Testis (tissue), 3 donors: Measurements from ENCODE around the gene OSM. TPM values are rescaled to one million over a fixed set of nuclear protein-coding genes. Genes with fewer than 3 reads are reported as not detected.

Source experiments
- DNase-seq: peaks from one replicate; pipeline ENCODE4 v3.0.0-alpha.2; 2019
- H3K27ac ChIP-seq, 2 donors: fragments of 200-600 bp; sonication (generic); one replicate each; pipeline ENCODE4 v1.5.1; 2019
- H3K27me3 ChIP-seq: fragments of 200-600 bp; sonication (generic); one replicate; pipeline ENCODE4 v1.5.1; 2019
- H3K36me3 ChIP-seq: fragments of 200-600 bp; sonication (generic); one replicate; pipeline ENCODE4 v1.5.1; 2017; ENCODE audit warnings: low read depth; ENCODE audit errors: missing control alignments
- H3K4me1 ChIP-seq: fragments of 200-600 bp; sonication (generic); one replicate; pipeline ENCODE4 v1.5.1; 2019
- H3K4me3 ChIP-seq, 2 donors: fragments of 200-600 bp; sonication (generic); one replicate each; pipeline ENCODE4 v1.5.1; 2017 to 2019
- H3K9me3 ChIP-seq: fragments of 200-600 bp; sonication (generic); one replicate; pipeline ENCODE4 v1.5.1; 2017
- POLR2A ChIP-seq: fragments of 450-650 bp; IDR thresholded peaks from one replicate; pipeline ENCODE4 v1.6.1; 2017; ENCODE audit warnings: antibody characterized with exemption, mild to moderate bottlenecking, moderate library complexity
- WGBS, 2 donors: methylation state at CpG; one replicate each; pipeline ENCODE4 v1.1.5; 2018; 5-methylcytosine and 5-hydroxymethylcytosine counted together
- intact Hi-C: fragments of 100-400 bp; cut with DNase I; formaldehyde crosslinking; loops from one replicate; pipeline ENCODE4 v1.15.1; 2023; ENCODE audit warnings: low total_unique reads
- polyA plus RNA-seq: library from polyadenylated mRNA; stranded (reverse); fragments of 350-450 nt; fragmentation: Illumina TruSeq; extraction: RNeasy Lipid Tissue Mini Kit (QIAGEN cat#74804); gene quantifications from one replicate; pipeline ENCODE4 v1.2.3, GENCODE V29; 2014; ENCODE audit warnings: low read depth, low replicate concordance; ENCODE audit not compliant: insufficient read depth
- total RNA-seq, 2 donors: library from RNA; depleted of rRNA; stranded (reverse); fragments of >200 nt; gene quantifications; one replicate each; pipeline ENCODE4 v1.2.3, GENCODE V29; 2016
- TF ChIP-seq, protein P1 (sequence below), 3 experiments: fragments of 450-650 bp in 2 of 3; fragments of 200-600 bp in 1 of 3; sonication (generic) in 1 of 3; IDR thresholded peaks; one replicate each; pipeline ENCODE4 v1.5.1; 2016 to 2019; ENCODE audit warnings: antibody characterized with exemption in 3 of 3, mild to moderate bottlenecking in 2 of 3, moderate library complexity in 1 of 3

The OSM gene
- total and polyA plus RNA-seq, 3 donors from 2014 or later, result 0.69 to 1.6 TPM; not detected in 1

DNA sequence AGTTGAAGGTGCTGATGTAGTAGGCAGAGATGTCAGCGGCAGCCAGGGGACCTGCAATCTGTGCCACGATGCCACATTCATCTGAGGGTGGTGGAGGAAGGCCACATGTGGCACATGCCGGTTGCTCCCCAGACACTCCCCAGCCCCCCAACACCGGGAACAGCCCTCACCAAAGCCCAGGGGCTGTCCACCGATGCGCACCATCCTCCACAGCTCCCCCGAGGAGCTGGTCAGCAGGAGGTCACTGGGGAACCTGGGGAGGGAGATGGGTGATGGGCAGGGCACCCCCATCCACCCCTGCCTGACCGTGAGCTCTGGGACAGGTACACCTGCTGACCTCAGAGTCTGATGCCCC, 19.2 kb upstream of the OSM start:
- Histone ChIP-seq H3K9me3 (no peaks in the 10 kb centered on the region), H3K4me1 (peaks cover 23% of the 10 kb centered on the region), H3K4me3 (no peak overlapping the region), H3K27me3 (no peaks in the 10 kb centered on the region), H3K36me3 (no peaks in the 10 kb centered on the region), H3K27ac (no peak overlapping the region)
- WGBS, 2 donors, result 74 to 93% methylated on average over 4 to 8 of the region's 8 CpGs
- intact Hi-C loops, result loop anchor here (2.0 kb wide), 1 partner anchor 105 kb away; no protein-coding TSS in a partner anchor
- TF ChIP-seq POLR2A, result no peak
- TF ChIP-seq, protein P1, sequence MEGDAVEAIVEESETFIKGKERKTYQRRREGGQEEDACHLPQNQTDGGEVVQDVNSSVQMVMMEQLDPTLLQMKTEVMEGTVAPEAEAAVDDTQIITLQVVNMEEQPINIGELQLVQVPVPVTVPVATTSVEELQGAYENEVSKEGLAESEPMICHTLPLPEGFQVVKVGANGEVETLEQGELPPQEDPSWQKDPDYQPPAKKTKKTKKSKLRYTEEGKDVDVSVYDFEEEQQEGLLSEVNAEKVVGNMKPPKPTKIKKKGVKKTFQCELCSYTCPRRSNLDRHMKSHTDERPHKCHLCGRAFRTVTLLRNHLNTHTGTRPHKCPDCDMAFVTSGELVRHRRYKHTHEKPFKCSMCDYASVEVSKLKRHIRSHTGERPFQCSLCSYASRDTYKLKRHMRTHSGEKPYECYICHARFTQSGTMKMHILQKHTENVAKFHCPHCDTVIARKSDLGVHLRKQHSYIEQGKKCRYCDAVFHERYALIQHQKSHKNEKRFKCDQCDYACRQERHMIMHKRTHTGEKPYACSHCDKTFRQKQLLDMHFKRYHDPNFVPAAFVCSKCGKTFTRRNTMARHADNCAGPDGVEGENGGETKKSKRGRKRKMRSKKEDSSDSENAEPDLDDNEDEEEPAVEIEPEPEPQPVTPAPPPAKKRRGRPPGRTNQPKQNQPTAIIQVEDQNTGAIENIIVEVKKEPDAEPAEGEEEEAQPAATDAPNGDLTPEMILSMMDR (IDR thresholded peaks at IDR 0.05), result no peak
- no peak for DNase-seq

DNA sequence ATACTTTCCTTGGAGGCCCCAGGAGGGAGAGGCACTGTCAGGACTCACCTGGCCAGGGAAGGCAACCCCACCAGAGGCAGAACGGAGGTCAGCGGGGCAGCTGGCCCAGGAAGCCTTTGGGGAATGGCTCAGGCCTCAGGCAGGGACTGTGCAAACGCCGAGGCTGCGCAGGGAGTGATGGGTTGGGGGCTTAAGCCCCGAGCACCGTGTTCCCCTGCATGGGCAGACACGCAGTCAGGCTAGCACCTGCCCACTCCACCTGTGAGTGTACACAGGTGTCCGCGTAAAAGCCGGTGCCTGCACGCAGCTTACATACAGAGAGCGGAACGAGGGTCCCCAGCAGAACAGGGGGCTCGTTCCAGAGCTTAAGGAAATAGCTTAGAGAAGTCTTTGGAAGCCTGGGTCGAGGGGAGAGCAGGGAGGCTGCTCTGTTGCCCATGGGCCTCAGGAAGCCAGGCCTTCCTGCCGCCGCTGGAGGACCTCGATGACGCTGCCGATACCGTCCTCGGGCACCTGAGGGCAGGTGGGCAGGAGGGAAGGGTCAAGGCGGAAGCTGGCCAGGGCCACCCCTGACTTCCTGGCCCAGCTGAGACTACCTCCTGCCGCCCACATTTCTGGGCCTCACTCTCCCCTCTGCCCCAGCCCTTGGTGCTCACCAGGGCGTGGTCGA, 18.7 kb upstream of the OSM start:
- TF ChIP-seq, protein P1 (IDR thresholded peaks at IDR 0.05), result no peak
- TF ChIP-seq POLR2A, result no peak
- H3K27me3 ChIP-seq, result no peaks in the 10 kb centered on the region
- 89 to 93% methylated on average over 24 to 27 of the region's 27 CpGs for WGBS, 2 donors
- no peaks in the 10 kb centered on the region for H3K36me3 ChIP-seq
- intact Hi-C loops, result no loop called here
- no peaks in the 10 kb centered on the region for H3K9me3 ChIP-seq
- H3K27ac ChIP-seq, result no peak overlapping the region
- no peak for DNase-seq
- no peak overlapping the region for H3K4me3 ChIP-seq
- peaks cover 18% of the 10 kb centered on the region for H3K4me1 ChIP-seq

DNA sequence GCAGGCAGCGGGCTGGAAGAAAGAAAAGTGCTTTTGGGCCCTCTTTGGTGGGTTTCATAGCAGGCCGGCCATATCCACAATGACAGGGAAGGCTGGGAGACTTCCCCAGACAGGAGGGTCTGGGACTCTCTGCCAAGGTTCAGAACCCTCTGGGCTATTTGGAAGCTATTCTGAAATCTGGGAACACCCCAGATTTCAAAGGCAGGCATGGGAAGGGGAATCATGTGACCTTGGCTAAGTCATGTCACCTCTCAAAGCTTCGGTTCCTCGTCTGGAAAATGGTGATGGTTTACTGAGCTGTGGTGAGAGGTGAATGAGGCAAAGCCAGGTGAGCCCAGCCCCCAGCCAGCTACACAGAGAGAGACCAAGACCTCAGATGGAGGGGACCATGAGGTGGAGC, 18.0 kb upstream of the OSM start:
- intact Hi-C loops, result no loop called here

DNA sequence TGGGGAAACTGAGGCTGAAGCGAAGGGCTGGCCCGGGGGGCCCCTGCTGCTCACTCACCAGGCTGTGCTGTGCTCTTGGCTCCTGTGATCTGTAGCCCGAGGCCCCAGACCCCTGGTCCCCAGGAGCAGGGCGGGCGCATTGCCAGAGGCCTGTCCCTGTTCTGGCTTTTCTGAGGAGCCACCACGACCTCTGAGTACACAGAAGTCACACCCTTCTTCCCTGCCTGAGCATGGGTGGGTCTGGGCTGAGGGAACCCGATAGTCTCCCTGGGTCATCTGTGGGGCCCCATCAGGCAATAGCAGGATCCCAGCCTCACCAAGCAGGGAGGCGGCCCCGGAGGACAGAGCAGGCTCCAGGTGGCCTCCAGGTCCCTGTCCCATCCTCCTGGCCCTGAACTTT, 17.5 kb upstream of the OSM start:
- H3K4me3 ChIP-seq, result no peak overlapping the region
- no peak for DNase-seq
- no peaks in the 10 kb centered on the region for H3K9me3 ChIP-seq
- H3K36me3 ChIP-seq, result no peaks in the 10 kb centered on the region
- no peaks in the 10 kb centered on the region for H3K27me3 ChIP-seq
- H3K4me1 ChIP-seq, result peaks cover 14% of the 10 kb centered on the region
- no peak overlapping the region for H3K27ac ChIP-seq
- intact Hi-C loops, result no loop called here
- no peak for TF ChIP-seq POLR2A
- TF ChIP-seq, protein P1 (IDR thresholded peaks at IDR 0.05), result no peak
- 75 to 86% methylated on average over 4 to 9 of the region's 9 CpGs for WGBS, 2 donors

More for the DNA sequence above, 18.0 kb upstream of the OSM start:
- no peak for DNase-seq
- no peak overlapping the region for H3K27ac ChIP-seq
- no peak overlapping the region for H3K4me3 ChIP-seq
- peaks cover 14% of the 10 kb centered on the region for H3K4me1 ChIP-seq
- TF ChIP-seq, protein P1 (IDR thresholded peaks at IDR 0.05), result no peak
- TF ChIP-seq POLR2A, result no peak
- H3K27me3 ChIP-seq, result no peaks in the 10 kb centered on the region
- no peaks in the 10 kb centered on the region for H3K9me3 ChIP-seq
- H3K36me3 ChIP-seq, result no peaks in the 10 kb centered on the region
- WGBS, 2 donors, result 80 to 84% methylated on average over 4 of the region's 4 CpGs

DNA sequence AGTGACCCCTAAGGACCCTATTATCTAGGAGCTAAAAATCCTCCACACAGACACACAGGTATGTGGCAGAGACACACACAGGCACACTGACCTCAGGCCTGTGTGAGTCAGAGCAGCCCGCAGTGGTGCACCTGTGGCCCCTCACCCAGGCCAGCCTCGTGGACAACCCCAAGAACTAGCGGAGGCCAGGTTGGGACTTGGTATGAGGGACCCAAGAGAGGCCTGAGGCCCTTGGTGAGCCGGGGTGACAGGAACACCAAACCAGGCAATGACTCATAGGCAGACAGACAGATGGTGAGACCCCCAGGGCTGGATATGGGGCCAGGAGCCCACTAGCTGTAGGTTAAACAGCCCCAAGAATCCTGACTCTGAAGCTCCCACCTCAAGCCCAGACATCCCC, 16.7 kb upstream of the OSM start:
- Histone ChIP-seq H3K27ac (no peak overlapping the region), H3K9me3 (no peaks in the 10 kb centered on the region), H3K27me3 (no peaks in the 10 kb centered on the region), H3K4me1 (peaks cover 9% of the 10 kb centered on the region), H3K36me3 (no peaks in the 10 kb centered on the region), H3K4me3 (no peak overlapping the region)
- TF ChIP-seq, protein P1 (IDR thresholded peaks at IDR 0.05), result no peak
- TF ChIP-seq POLR2A, result no peak
- intact Hi-C loops, result no loop called here
- 89 to 100% methylated on average over 2 to 4 of the region's 4 CpGs for WGBS, 2 donors
- no peak for DNase-seq
